K562 (cell line): ENCODE data around the gene PPP1R37. TPM values are rescaled to one million over a fixed set of nuclear protein-coding genes. Genes with fewer than 3 reads are reported as not detected.

Experiments used
- ATAC-seq: fragments of 200-7000 bp; cut with Tn5 transposase; 3 replicates; pipeline ENCODE4 v1.9.1; 2020; ENCODE audit warnings: moderate library complexity
- BruUV-seq: library from RNA; stranded (reverse); fragments of 400-500 nt; replicated peaks from 2 replicates; lab custom pipeline; 2021; lab: Mats Ljungman, UMichigan
- CTCF ChIA-PET: fragments of 300-600 bp; formaldehyde crosslinking; extraction: SDS; loops from one replicate; lab custom pipeline; 2021; ENCODE audit warnings: low intra/inter-chr PET ratio; lab: Yijun Ruan, JAX
- POLR2A ChIA-PET: fragments of 300-600, 350-650 bp; sonication (Branson Sonifier 250); formaldehyde crosslinking; extraction: SDS; loops from one replicate; lab custom pipeline; 2021; ENCODE audit warnings: antibody characterized with exemption, inconsistent platforms; lab: Yijun Ruan, JAX
- DNase-seq, 4 experiments: peaks; one replicate each; pipeline versions ENCODE4 v3.0.0 to v3.0.0-alpha.2; 2011 to 2018; ENCODE audit warnings: low spot score in 3 of 4, mixed read lengths in 3 of 4; ENCODE audit errors: extremely low read depth in 1 of 4
- FAIRE-seq: peaks from 2 replicates; lab custom pipeline; 2011; peaks lifted over from hg19 to GRCh38; lab: Jason Lieb, UNC
- H2AFZ ChIP-seq: 2 replicates; pipeline ENCODE4 v1.6.0; 2011; ENCODE audit warnings: low read depth, low read length, control low read depth, inconsistent platforms
- H3K27ac ChIP-seq: fragments of 200-600 bp; 3 replicates; pipeline ENCODE4 v1.8.0; 2011; ENCODE audit warnings: low read depth, mild to moderate bottlenecking, control low read depth, inconsistent platforms, low read length, moderate library complexity, mixed read lengths; ENCODE audit errors: extremely low read depth
- H3K27me3 ChIP-seq, 2 experiments: fragments of 300-600 bp in 1 of 2; 2 replicates in 1 of 2; 3 replicates in 1 of 2; pipeline versions ENCODE4 v1.6.0 to v1.8.0; 2011; ENCODE audit warnings: inconsistent platforms in 2 of 2, low read length in 2 of 2, mild to moderate bottlenecking in 1 of 2, mixed read lengths in 1 of 2, moderate library complexity in 1 of 2; ENCODE audit not compliant: control insufficient read depth in 2 of 2, insufficient read depth in 2 of 2
- H3K36me3 ChIP-seq: fragments of 300-600 bp; 3 replicates; pipeline ENCODE4 v1.8.0; 2011; ENCODE audit warnings: mild to moderate bottlenecking, low read length, inconsistent platforms; ENCODE audit not compliant: control insufficient read depth, insufficient read depth
- H3K4me1 ChIP-seq, 2 experiments: fragments of 200-600 bp in 1 of 2; replicated peaks in 1 of 2; 2 replicates in 1 of 2; 3 replicates in 1 of 2; pipeline versions ENCODE4 v1.5.1 to v1.8.0; 2011; ENCODE audit warnings: inconsistent platforms in 2 of 2, low read length in 2 of 2, mild to moderate bottlenecking in 1 of 2, mixed read lengths in 1 of 2, moderate library complexity in 1 of 2; ENCODE audit not compliant: control insufficient read depth in 2 of 2, insufficient read depth in 2 of 2
- H3K4me2 ChIP-seq: 2 replicates; pipeline ENCODE4 v1.6.1; 2011; ENCODE audit warnings: low read length, control low read depth, inconsistent platforms, mixed read lengths; ENCODE audit not compliant: insufficient read depth
- H3K4me3 ChIP-seq: fragments of 200-600 bp; sonication (generic), shearing (Covaris generic); 2 replicates; pipeline ENCODE4 v1.5.1; 2016; ENCODE audit warnings: control low read depth, inconsistent platforms
- H3K79me2 ChIP-seq: fragments of 200-600 bp; 3 replicates; pipeline ENCODE4 v1.8.0; 2011; ENCODE audit warnings: low read length, inconsistent platforms; ENCODE audit not compliant: control insufficient read depth, insufficient read depth
- H3K9ac ChIP-seq, 2 experiments: 2 replicates each; pipeline versions ENCODE4 v1.6.0 to v1.6.1; 2011; ENCODE audit warnings: low read depth in 2 of 2, low read length in 2 of 2, control low read depth in 1 of 2, inconsistent platforms in 1 of 2, mild to moderate bottlenecking in 1 of 2, mixed read lengths in 1 of 2; ENCODE audit not compliant: insufficient read depth in 1 of 2
- H3K9me1 ChIP-seq: one replicate; pipeline ENCODE4 v1.6.0; 2011; ENCODE audit warnings: inconsistent platforms, mild to moderate bottlenecking, low read length, moderate library complexity; ENCODE audit not compliant: control insufficient read depth, insufficient read depth
- H3K9me3 ChIP-seq: replicated peaks from 2 replicates; pipeline ENCODE4 v1.5.1; 2011; ENCODE audit warnings: low read depth, low read length, inconsistent platforms; ENCODE audit not compliant: control insufficient read depth, insufficient read depth
- H4K20me1 ChIP-seq: replicated peaks from 2 replicates; pipeline ENCODE4 v1.6.1; 2011; ENCODE audit warnings: low read length, inconsistent platforms, mixed read lengths; ENCODE audit not compliant: control insufficient read depth, insufficient read depth
- CBX1 ChIP-seq: sonication (generic); IDR thresholded peaks from 2 replicates; pipeline ENCODE4 v1.6.1; 2016; ENCODE audit warnings: antibody characterized with exemption, low read depth, mild to moderate bottlenecking
- CEBPB ChIP-seq: fragments of 450-650 bp; IDR thresholded peaks from 2 replicates; pipeline ENCODE4 v1.6.1; 2016; ENCODE audit warnings: missing genetic modification characterization, missing compliant biosample characterization
- GTF2E2 ChIP-seq: fragments of 200-800 bp; sonication (Bioruptor generic); IDR thresholded peaks from 2 replicates; pipeline ENCODE4 v1.6.1; 2016; ENCODE audit warnings: missing genetic modification characterization, missing compliant biosample characterization
- MED1 ChIP-seq: sonication (generic); formaldehyde crosslinking; IDR thresholded peaks from 2 replicates; pipeline ENCODE4 v1.8.1; 2023; ENCODE audit warnings: missing genetic modification reagents, borderline replicate concordance
- SAP30 ChIP-seq: fragments of 200-600 bp; sonication (generic); IDR thresholded peaks from 2 replicates; pipeline ENCODE4 v1.6.1; 2012; ENCODE audit warnings: borderline replicate concordance, low read depth, mild to moderate bottlenecking, moderate library complexity, low read length, control low read depth, inconsistent platforms; ENCODE audit not compliant: insufficient read depth, poor library complexity, severe bottlenecking
- WGBS: fragments of 100-300 bp; shearing (Covaris generic); methylation state at CpG from one replicate; pipeline ENCODE4 v1.1.6; 2016; ENCODE audit warnings: low coverage, mixed read lengths; ENCODE audit not compliant: insufficient coverage; ENCODE audit errors: missing lambda C conversion rate; 5-methylcytosine and 5-hydroxymethylcytosine counted together
- in situ Hi-C: fragments of 300-500 bp; cut with MboI; formaldehyde crosslinking; loops from 4 replicates; pipeline ENCODE4 v1.15.0; 2018; ENCODE audit warnings: inconsistent platforms, mixed read lengths
- intact Hi-C: fragments of 100-400 bp; cut with micrococcal nuclease; formaldehyde crosslinking; loops from 2 replicates; pipeline ENCODE4 v1.14.2; 2022
- polyA plus RNA-seq, 8 experiments: library from polyadenylated mRNA; depleted of rRNA in 4 of 8; stranded (reverse) in 5 of 8; unstranded in 3 of 8; fragments of >200 nt; fragmentation: Nextera tagmentation in 2 of 8; fragmentation: Illumina TruSeq in 1 of 8; extraction: Ambion mirVana in 2 of 8; extraction: Trizol in 1 of 8; gene quantifications; 2 replicates each; pipeline versions ENCODE4 v1.2.1 to v1.2.3, GENCODE V29; 2011 to 2014; ENCODE audit warnings: inconsistent platforms in 1 of 8, missing spikeins in 1 of 8
- total RNA-seq, 7 experiments: library from RNA; depleted of rRNA in 6 of 7; stranded (reverse); fragments of >200 nt in 6 of 7; fragmentation: Illumina TruSeq in 2 of 7; extraction: Trizol in 2 of 7; gene quantifications; 2 replicates each; pipeline versions ENCODE4 v1.2.1 to v1.2.3, GENCODE V29; 2011 to 2021; ENCODE audit warnings: low replicate concordance in 1 of 7
- TF ChIP-seq, protein P1 (sequence below): fragments of 250-450 bp; sonication (Bioruptor Pico); IDR thresholded peaks from 2 replicates; pipeline ENCODE4 v1.8.0; 2022; ENCODE audit warnings: moderate library complexity, mild to moderate bottlenecking, inconsistent platforms
- TF ChIP-seq, protein P2 (sequence below): fragments of 250-450 bp; sonication (Bioruptor Pico); IDR thresholded peaks from 2 replicates; pipeline ENCODE4 v1.8.0; 2022; ENCODE audit warnings: inconsistent platforms
- TF ChIP-seq, protein P3 (sequence below): fragments of 250-450 bp; sonication (Bioruptor Pico); IDR thresholded peaks from 2 replicates; pipeline ENCODE4 v1.4.0; 2020; ENCODE audit warnings: mild to moderate bottlenecking
- TF ChIP-seq, protein P4 (sequence below), 3 experiments: fragments of 200-800 bp in 1 of 3; sonication (Bioruptor generic) in 1 of 3; sonication (generic) in 1 of 3; formaldehyde crosslinking in 1 of 3; IDR thresholded peaks; 2 replicates each; pipeline versions ENCODE4 v1.6.1 to v1.8.0; 2016 to 2022; ENCODE audit warnings: mild to moderate bottlenecking in 2 of 3, missing compliant biosample characterization in 2 of 3, missing genetic modification characterization in 2 of 3, missing genetic modification reagents in 1 of 3

PPP1R37 gene
- total and polyA plus RNA-seq, 9 of the 15 experiments (the other 6 are each of a cell fraction or from before 2014, with no cell fraction given): 0.04 to 20.3 (median 7.3) TPM

DNA sequence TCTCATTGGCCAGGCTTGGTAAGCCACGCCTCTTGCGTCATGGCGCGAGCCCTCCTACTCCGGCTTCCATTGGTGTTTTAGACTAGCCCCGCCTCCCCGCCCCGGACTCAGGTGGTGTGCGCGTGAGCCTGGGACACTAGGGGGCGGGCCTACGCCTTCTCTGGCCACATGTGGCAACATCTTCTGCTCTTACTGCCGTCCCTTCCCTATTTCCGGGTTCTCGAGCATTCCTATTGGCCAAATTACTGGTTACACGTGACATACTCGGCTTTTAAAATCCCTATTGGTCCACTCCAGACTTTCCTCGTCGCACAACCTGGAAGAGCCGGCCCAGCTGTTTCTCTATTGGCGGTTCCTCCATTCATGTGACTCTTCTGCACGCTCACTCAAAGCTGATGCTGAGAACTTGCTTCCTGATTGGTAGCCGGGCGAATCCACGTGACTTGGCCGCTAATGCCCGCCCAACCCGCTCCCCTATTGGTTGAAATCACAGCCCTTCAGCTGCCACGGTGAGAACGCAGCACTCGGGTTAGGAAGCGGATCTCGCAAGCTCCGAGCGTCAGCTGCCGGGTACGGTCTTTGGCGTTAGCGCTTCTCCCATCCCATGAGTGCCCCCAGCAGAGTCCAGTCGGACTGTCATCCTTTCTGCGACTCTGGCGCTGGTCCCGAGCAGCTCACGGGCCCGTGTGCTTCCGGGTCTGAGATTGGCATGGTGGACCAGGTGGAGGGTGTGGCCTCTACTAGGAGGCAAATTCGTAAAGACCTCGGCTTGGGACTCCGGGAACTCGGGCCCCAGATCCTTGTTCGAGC is 85.5 kb downstream of the PPP1R37 start, which contains the start of gene BLOC1S3 (continued):
- TF ChIP-seq SAP30: peak; percentile 99

DNA sequence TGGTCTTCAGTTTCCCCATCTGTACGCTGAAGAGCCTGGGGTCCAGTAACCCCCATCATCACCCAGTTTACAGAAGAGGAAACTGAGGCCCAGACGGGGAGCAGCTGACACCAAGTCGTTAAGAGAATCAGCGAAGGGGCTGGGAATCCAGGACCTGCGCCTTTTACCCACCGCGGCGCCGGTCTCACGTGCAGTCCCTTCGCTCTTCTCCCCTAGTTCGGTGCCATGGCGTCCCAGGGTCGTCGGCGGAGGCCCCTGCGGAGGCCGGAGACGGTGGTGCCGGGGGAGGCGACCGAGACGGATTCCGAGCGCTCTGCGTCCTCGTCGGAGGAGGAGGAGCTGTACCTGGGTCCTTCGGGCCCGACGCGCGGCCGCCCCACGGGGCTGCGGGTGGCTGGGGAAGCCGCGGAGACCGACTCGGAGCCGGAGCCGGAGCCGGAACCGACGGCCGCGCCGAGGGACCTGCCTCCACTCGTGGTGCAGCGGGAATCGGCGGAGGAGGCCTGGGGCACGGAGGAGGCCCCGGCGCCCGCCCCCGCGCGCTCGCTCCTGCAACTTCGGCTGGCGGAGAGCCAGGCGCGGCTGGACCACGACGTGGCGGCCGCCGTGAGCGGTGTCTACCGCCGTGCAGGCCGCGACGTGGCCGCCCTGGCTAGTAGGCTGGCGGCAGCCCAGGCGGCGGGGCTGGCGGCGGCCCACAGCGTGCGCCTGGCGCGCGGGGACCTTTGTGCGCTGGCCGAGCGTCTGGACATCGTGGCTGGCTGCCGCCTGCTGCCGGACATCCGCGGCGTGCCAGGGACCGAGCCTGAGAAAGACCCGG is 86.3 kb downstream of the PPP1R37 start:
- in situ Hi-C loops: no loop called here
- under 1% methylated on average over 68 of the region's 97 CpGs for WGBS
- peak overlapping the region; percentile 80 to 99 for H3K9ac ChIP-seq
- H3K27me3 ChIP-seq: no peaks in the 10 kb centered on the region
- peak; percentile 70 to 84 (median 74) for DNase-seq
- intact Hi-C loops: no loop called here
- H3K9me3 ChIP-seq: no peaks in the 10 kb centered on the region
- H4K20me1 ChIP-seq: no peaks in the 10 kb centered on the region
- POLR2A ChIA-PET: interaction anchor here (0.7 to 2.3 kb wide), 9 partner anchors 12 to 1560 kb away, joined by 3 to 12 read pairs (median 4); partner anchors contain the start of genes APOE and EXOC3L2
- H3K79me2 ChIP-seq: peaks cover 42% of the 10 kb centered on the region
- CTCF ChIA-PET: interaction anchor here (0.7 kb wide), 1 partner anchor 100 kb away, joined by 3 read pairs; no protein-coding TSS in a partner anchor
- peak overlapping the region; percentile 72 for H3K4me3 ChIP-seq
- H3K9me1 ChIP-seq: no peaks in the 10 kb centered on the region
- H3K4me2 ChIP-seq: peak overlapping the region; percentile 93
- peak; percentile 42 for ATAC-seq
- peaks cover 14 to 42% of the 10 kb centered on the region in 2 experiments for H3K4me1 ChIP-seq
- peak overlapping the region; percentile 94 for H2AFZ ChIP-seq
- no peak for FAIRE-seq
- H3K36me3 ChIP-seq: peaks cover 13% of the 10 kb centered on the region; the same call in 2 of the 3 replicates
- BruUV-seq: TSS peak; percentile 74
- peak overlapping the region; percentile 74 for H3K27ac ChIP-seq
- TF ChIP-seq, protein P1, sequence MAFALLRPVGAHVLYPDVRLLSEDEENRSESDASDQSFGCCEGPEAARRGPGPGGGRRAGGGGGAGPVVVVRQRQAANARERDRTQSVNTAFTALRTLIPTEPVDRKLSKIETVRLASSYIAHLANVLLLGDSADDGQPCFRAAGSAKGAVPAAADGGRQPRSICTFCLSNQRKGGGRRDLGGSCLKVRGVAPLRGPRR (CRISPR knock-in tag): no peak
- TF ChIP-seq, protein P2, sequence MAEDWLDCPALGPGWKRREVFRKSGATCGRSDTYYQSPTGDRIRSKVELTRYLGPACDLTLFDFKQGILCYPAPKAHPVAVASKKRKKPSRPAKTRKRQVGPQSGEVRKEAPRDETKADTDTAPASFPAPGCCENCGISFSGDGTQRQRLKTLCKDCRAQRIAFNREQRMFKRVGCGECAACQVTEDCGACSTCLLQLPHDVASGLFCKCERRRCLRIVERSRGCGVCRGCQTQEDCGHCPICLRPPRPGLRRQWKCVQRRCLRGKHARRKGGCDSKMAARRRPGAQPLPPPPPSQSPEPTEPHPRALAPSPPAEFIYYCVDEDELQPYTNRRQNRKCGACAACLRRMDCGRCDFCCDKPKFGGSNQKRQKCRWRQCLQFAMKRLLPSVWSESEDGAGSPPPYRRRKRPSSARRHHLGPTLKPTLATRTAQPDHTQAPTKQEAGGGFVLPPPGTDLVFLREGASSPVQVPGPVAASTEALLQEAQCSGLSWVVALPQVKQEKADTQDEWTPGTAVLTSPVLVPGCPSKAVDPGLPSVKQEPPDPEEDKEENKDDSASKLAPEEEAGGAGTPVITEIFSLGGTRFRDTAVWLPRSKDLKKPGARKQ (CRISPR knock-in tag): no peak
- TF ChIP-seq, protein P3, sequence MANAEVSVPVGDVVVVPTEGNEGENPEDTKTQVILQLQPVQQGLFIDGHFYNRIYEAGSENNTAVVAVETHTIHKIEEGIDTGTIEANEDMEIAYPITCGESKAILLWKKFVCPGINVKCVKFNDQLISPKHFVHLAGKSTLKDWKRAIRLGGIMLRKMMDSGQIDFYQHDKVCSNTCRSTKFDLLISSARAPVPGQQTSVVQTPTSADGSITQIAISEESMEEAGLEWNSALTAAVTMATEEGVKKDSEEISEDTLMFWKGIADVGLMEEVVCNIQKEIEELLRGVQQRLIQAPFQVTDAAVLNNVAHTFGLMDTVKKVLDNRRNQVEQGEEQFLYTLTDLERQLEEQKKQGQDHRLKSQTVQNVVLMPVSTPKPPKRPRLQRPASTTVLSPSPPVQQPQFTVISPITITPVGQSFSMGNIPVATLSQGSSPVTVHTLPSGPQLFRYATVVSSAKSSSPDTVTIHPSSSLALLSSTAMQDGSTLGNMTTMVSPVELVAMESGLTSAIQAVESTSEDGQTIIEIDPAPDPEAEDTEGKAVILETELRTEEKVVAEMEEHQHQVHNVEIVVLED (CRISPR knock-in tag): 0 out of 2 replicates have a peak, but pooled peaks have one; percentile 46
- TF ChIP-seq GTF2E2 (tag): 0 out of 2 replicates have a peak, but pooled peaks have one; percentile 38
- TF ChIP-seq CBX1: 0 out of 2 replicates have a peak, but pooled peaks have one; percentile 29
- TF ChIP-seq, protein P4, sequence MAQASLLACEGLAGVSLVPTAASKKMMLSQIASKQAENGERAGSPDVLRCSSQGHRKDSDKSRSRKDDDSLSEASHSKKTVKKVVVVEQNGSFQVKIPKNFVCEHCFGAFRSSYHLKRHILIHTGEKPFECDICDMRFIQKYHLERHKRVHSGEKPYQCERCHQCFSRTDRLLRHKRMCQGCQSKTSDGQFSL (CRISPR knock-in tag; IDR thresholded peaks at IDR 0.05): peak; percentile 73; the same call in 1 of the 2 replicates
- TF ChIP-seq, protein P4 (tag; IDR thresholded peaks at IDR 0.05): no peak
- 0 out of 2 replicates have a peak, but pooled peaks have one; percentile 42 for TF ChIP-seq MED1 (CRISPR knock-in tag)
- TF ChIP-seq CEBPB (tag): no peak
